ENCODE data around the gene LDAH. TPM values are rescaled to one million over a fixed set of nuclear protein-coding genes. Genes with fewer than 3 reads are reported as not detected.

Gene LDAH
- total RNA-seq, 2 donors from 2014 or later = 3.5 to 6.0 TPM

- no peaks in the 10 kb centered on the region for H3K36me3 ChIP-seq
- TF ChIP-seq, protein P1, sequence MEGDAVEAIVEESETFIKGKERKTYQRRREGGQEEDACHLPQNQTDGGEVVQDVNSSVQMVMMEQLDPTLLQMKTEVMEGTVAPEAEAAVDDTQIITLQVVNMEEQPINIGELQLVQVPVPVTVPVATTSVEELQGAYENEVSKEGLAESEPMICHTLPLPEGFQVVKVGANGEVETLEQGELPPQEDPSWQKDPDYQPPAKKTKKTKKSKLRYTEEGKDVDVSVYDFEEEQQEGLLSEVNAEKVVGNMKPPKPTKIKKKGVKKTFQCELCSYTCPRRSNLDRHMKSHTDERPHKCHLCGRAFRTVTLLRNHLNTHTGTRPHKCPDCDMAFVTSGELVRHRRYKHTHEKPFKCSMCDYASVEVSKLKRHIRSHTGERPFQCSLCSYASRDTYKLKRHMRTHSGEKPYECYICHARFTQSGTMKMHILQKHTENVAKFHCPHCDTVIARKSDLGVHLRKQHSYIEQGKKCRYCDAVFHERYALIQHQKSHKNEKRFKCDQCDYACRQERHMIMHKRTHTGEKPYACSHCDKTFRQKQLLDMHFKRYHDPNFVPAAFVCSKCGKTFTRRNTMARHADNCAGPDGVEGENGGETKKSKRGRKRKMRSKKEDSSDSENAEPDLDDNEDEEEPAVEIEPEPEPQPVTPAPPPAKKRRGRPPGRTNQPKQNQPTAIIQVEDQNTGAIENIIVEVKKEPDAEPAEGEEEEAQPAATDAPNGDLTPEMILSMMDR (IDR thresholded peaks at IDR 0.05) = no peak
- no peaks in the 10 kb centered on the region for H3K9me3 ChIP-seq
- H3K4me3 ChIP-seq = no peak overlapping the region
- no peak for DNase-seq (ENCODE audit: low spot score)
- peak overlapping the region in 1 of 2 donors; percentile 90 for H3K27ac ChIP-seq
- H3K27me3 ChIP-seq = no peaks in the 10 kb centered on the region
- H3K4me1 ChIP-seq = peaks cover 0 to 40% of the 10 kb centered on the region in 2 donors
Measured at GRCh38 chr2:20652141-20652540, 170.8 kb downstream of the LDAH start.

GRCh38 chr2:20651731-20652099 is 171.2 kb downstream of the LDAH start:
- H3K9me3 ChIP-seq = no peaks in the 10 kb centered on the region

GRCh38 chr2:20650877-20651730 is 171.8 kb downstream of the LDAH start, which contains the start of gene HS1BP3:
Gene HS1BP3, minus strand, starts transcription at chr2:20651098. Its CDS starts 35 bp downstream, at chr2:20651063.
- DNase-seq (ENCODE audit: low spot score) = peak; percentile 86
- Histone ChIP-seq H3K27me3 (no peaks in the 10 kb centered on the region), H3K4me1 (peaks cover 0 to 40% of the 10 kb centered on the region in 2 donors), H3K27ac (peak within 1 kb of the TSS; percentile 90 to 93), H3K36me3 (no peaks in the 10 kb centered on the region), H3K9me3 (no peaks in the 10 kb centered on the region), H3K4me3 (peak within 1 kb of the TSS; percentile 78 to 84)
- TF ChIP-seq, protein P1 (IDR thresholded peaks at IDR 0.05) = peak; percentile 96 to 97

More at GRCh38 chr2:20651731-20652099, 171.2 kb downstream of the LDAH start:
- DNase-seq (ENCODE audit: low spot score) = no peak
- H3K27ac ChIP-seq = peak overlapping the region; percentile 90 to 93
- H3K27me3 ChIP-seq = no peaks in the 10 kb centered on the region
- H3K36me3 ChIP-seq = no peaks in the 10 kb centered on the region
- H3K4me1 ChIP-seq = peaks cover 0 to 40% of the 10 kb centered on the region in 2 donors
- peak overlapping the region; percentile 78 to 84 for H3K4me3 ChIP-seq
- TF ChIP-seq, protein P1 (IDR thresholded peaks at IDR 0.05) = no peak

- TF ChIP-seq, protein P1 (IDR thresholded peaks at IDR 0.05) = no peak
- H3K36me3 ChIP-seq = peaks cover 4% of the 10 kb centered on the region
- no peaks in the 10 kb centered on the region for H3K9me3 ChIP-seq
- H3K4me1 ChIP-seq = peaks cover 0 to 40% of the 10 kb centered on the region in 2 donors
- H3K4me3 ChIP-seq = peak overlapping the region; percentile 78 to 84
- peak overlapping the region; percentile 90 to 93 for H3K27ac ChIP-seq
- no peaks in the 10 kb centered on the region for H3K27me3 ChIP-seq
- DNase-seq (ENCODE audit: low spot score) = no peak
Measured at GRCh38 chr2:20650393-20650876, 172.5 kb downstream of the LDAH start.

GRCh38 chr2:20649976-20650375 is 172.9 kb downstream of the LDAH start:
- peak overlapping the region; percentile 90 to 93 for H3K27ac ChIP-seq
- no peaks in the 10 kb centered on the region for H3K27me3 ChIP-seq
- H3K36me3 ChIP-seq = peaks cover 8% of the 10 kb centered on the region
- peaks cover 0 to 40% of the 10 kb centered on the region in 2 donors for H3K4me1 ChIP-seq
- H3K9me3 ChIP-seq = no peaks in the 10 kb centered on the region
- no peak for DNase-seq (ENCODE audit: low spot score)
- peak overlapping the region; percentile 78 to 84 for H3K4me3 ChIP-seq
- TF ChIP-seq, protein P1 (IDR thresholded peaks at IDR 0.05) = no peak
